Common myeloid progenitor, CD34-positive (primary cell): ENCODE results near the gene KRT36.

Experiments used
- CTCF ChIA-PET: fragments of 350-600 bp; sonication (Branson Sonifier 250); formaldehyde crosslinking; loops from one replicate; lab custom pipeline; 2021; ENCODE audit warnings: antibody characterized with exemption; lab: Charles Lee
- POLR2A ChIA-PET: fragments of 350-600 bp; sonication (Branson Sonifier 250); formaldehyde crosslinking; loops from one replicate; lab custom pipeline; 2021; ENCODE audit warnings: antibody characterized with exemption; lab: Charles Lee
- DNase-seq, 3 donors: peaks; one replicate each; pipeline versions ENCODE4 v3.0.0 to v3.0.0-alpha.2; 2013
- H3K27ac ChIP-seq, 2 experiments: 1 replicate in 1 of 2; 2 replicates in 1 of 2; pipeline ENCODE4 v1.7.0; 2013; ENCODE audit warnings: inconsistent platforms in 2 of 2, low read length in 2 of 2, mild to moderate bottlenecking in 2 of 2, low read depth in 1 of 2, moderate library complexity in 1 of 2; ENCODE audit not compliant: severe bottlenecking in 2 of 2, insufficient read depth in 1 of 2, poor library complexity in 1 of 2
- H3K27me3 ChIP-seq, 5 experiments: replicated peaks in 2 of 5; 1 replicate in 3 of 5; 2 replicates in 2 of 5; pipeline versions ENCODE4 v1.6.1 to v1.7.0; 2013; ENCODE audit warnings: low read length in 4 of 5, mild to moderate bottlenecking in 2 of 5, moderate library complexity in 2 of 5, inconsistent platforms in 1 of 5; ENCODE audit not compliant: insufficient read depth in 5 of 5, control insufficient read depth in 4 of 5
- H3K36me3 ChIP-seq, 4 experiments: 1 replicate in 2 of 4; 2 replicates in 2 of 4; pipeline versions ENCODE4 v1.6.1 to v1.7.0; 2013; ENCODE audit warnings: low read length in 3 of 4, control low read depth in 1 of 4, mild to moderate bottlenecking in 1 of 4; ENCODE audit not compliant: control insufficient read depth in 4 of 4, insufficient read depth in 4 of 4
- H3K4me1 ChIP-seq, 4 experiments: 1 replicate in 3 of 4; 2 replicates in 1 of 4; pipeline versions ENCODE4 v1.6.1 to v1.7.1; 2013; ENCODE audit warnings: low read length in 3 of 4, mild to moderate bottlenecking in 3 of 4, control low read depth in 1 of 4, inconsistent platforms in 1 of 4, moderate library complexity in 1 of 4; ENCODE audit not compliant: control insufficient read depth in 4 of 4, insufficient read depth in 4 of 4; ENCODE audit errors: control extremely low read depth in 1 of 4
- H3K4me3 ChIP-seq, 7 experiments: 1 replicate in 4 of 7; 2 replicates in 3 of 7; pipeline versions ENCODE4 v1.5.1 to v1.7.0; 2013; ENCODE audit warnings: mild to moderate bottlenecking in 7 of 7, low read length in 6 of 7, moderate library complexity in 6 of 7, inconsistent platforms in 2 of 7, low read depth in 2 of 7, control low read depth in 1 of 7; ENCODE audit not compliant: insufficient read depth in 4 of 7, control insufficient read depth in 1 of 7; ENCODE audit errors: extremely low read depth in 1 of 7
- H3K9me3 ChIP-seq, 5 experiments: 1 replicate in 4 of 5; 2 replicates in 1 of 5; pipeline versions ENCODE4 v1.6.1 to v1.7.1; 2013; ENCODE audit warnings: low read length in 4 of 5, mild to moderate bottlenecking in 2 of 5, inconsistent platforms in 1 of 5, low read depth in 1 of 5, moderate library complexity in 1 of 5; ENCODE audit not compliant: control insufficient read depth in 4 of 5, insufficient read depth in 2 of 5; ENCODE audit errors: control extremely low read depth in 1 of 5
- WGBS: methylation state at CpG from one replicate; pipeline ENCODE4 v1.1.5; 2013; ENCODE audit not compliant: insufficient coverage; 5-methylcytosine and 5-hydroxymethylcytosine counted together

Gene KRT36

DNA sequence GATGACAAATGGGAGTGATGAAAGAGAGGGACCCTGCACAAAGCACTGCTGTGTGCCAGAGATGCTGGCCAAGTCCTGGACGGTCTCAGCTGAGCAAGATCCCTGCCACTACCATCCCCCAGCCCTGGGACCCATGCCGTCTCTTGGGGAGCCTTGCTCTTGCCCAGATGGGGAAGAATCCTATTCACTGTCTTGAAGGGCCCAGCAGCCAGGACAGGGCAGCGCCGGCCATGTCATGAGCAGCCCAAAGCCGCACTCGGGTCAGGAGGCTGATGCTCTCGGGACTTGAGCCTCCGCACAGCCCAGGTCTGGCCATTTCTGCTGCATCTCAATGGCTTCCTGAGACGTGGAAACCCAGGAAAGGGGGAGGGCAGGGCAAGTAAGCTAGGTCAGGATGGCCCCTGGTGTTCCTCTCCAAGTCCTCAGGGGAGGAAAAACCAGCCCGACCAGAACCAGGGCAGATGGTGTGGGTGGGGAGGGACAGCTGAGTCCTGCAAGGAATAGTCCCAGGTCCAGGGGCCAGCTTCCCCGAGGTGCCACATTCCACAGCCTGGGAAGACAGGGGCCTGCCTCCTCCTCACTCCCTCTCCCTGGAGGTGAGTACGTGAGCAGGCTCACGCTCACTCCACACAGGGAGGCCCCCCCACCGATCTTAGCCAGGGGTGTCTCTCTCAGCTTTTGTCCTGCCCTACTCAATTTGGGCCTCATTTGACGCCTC lies 46.2 kb upstream of the KRT36 start:
- Histone ChIP-seq H3K27me3 (peaks cover under 1 to 47% (median 29%) of the 10 kb centered on the region in 5 experiments), H3K9me3 (no peaks in the 10 kb centered on the region), H3K36me3 (no peaks in the 10 kb centered on the region), H3K4me3 (no peak overlapping the region), H3K27ac (no peak overlapping the region), H3K4me1 (no peaks in the 10 kb centered on the region)
- WGBS, result 73% methylated on average over 12 of the region's 15 CpGs
- POLR2A ChIA-PET, result no interaction called here
- CTCF ChIA-PET, result interaction anchor here (0.8 to 2.8 kb wide), 3 partner anchors 8 to 44 kb away, joined by 3 to 9 read pairs (median 3); no protein-coding TSS in a partner anchor
- DNase-seq, result no peak

DNA sequence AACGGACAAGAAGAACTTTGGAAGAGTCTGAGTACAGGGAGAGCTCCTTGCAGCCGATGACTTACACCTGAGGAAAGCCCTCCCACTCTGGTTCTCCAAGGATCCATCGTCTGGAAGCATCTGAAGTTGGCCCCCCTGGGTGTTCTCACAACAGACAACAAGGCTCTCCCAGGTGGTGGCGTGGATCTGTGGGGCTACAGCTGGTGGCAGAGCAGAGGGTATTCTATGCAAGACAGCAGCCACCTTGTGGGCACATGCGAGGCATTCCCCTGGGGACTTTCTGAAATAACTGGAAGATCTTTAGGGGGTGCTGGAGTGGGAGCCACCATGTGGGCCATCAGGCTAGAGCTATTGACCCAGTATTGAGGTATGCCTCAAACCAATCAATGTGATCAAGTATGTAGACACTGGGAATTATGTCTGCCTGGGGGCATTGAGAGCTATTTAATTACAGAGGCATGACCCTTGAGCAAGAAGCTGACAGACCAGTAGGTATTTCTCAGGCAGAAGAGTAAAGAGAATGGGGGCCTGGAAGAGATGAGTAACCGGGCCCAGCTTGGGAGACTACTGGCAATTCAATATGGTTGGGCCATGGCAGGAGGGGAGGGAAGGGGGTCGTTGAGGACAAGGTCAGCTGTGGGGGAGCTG lies 45.3 kb upstream of the KRT36 start:
- no peak for DNase-seq
- WGBS, result 82% methylated on average over 6 of the region's 7 CpGs
- ChIA-PET CTCF (interaction anchor here (0.8 to 1.4 kb wide), 4 partner anchors 9 to 625 kb away, joined by 3 read pairs; no protein-coding TSS in a partner anchor), POLR2A (no interaction called here)
- Histone ChIP-seq H3K36me3 (no peaks in the 10 kb centered on the region), H3K9me3 (no peaks in the 10 kb centered on the region), H3K4me3 (no peak overlapping the region), H3K27ac (no peak overlapping the region), H3K4me1 (no peaks in the 10 kb centered on the region), H3K27me3 (peaks cover 5 to 56% (median 27%) of the 10 kb centered on the region in 5 experiments)

DNA sequence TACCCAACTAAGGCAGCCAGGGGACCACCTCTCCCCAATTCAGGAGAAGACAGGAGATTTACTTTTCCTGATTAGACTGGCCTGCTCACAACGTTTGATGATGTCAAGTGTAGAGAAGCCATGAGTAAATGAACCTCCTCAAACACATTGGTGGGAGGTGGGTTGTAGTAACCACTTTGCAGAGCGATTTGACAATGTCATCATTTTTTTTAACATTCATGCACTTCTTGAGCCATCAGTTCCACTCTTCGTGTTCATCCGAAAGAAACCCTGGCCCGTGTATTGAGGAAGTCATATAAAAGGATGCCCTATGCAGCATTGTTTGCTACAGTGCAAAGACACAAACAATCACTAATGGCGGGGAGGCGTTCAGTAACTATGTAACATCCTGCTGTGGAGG lies 43.9 kb upstream of the KRT36 start:
- Histone ChIP-seq H3K4me1 (no peaks in the 10 kb centered on the region), H3K4me3 (no peak overlapping the region), H3K36me3 (no peaks in the 10 kb centered on the region), H3K9me3 (no peaks in the 10 kb centered on the region), H3K27ac (no peak overlapping the region), H3K27me3 (peaks cover 6 to 71% (median 33%) of the 10 kb centered on the region in 5 experiments)
- CTCF ChIA-PET, result interaction anchor here (1.0 kb wide), 1 partner anchor 15 kb away, joined by 5 read pairs; no protein-coding TSS in a partner anchor
- no peak for DNase-seq
- POLR2A ChIA-PET, result no interaction called here
- WGBS, result 88% methylated on average over 3 of the region's 7 CpGs

DNA sequence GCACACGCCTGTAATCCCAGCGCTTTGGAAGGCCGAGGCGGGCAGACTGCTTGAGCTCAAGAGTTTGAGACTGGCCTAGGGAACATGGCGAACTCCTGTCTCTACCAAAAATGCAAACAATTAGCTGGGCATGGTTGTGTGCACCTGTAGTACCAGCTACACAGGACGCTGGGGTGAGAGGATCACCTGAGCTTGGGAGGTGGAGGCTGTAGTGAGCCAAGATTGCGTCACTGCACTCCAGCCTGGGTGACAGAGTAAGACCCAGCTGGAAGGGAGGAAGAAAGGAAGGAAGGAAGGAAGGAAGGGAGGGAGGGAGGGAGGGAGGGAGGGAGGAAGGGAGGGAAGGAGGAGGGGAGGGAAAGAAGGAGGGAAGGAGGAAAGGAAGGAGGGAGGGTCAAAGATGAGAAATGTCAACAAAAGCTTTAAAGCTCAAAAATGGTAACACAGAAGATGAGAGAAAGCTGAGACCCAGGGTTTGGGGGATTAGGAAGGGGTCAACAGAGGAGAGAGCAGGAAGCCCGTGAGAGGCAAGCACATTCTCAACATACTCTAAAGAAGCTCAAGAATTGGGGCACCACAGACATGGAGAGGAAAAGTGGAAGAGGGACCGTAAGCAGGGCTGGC lies 43.3 kb upstream of the KRT36 start:
- Histone ChIP-seq H3K36me3 (no peaks in the 10 kb centered on the region), H3K27ac (no peak overlapping the region), H3K9me3 (no peaks in the 10 kb centered on the region), H3K27me3 (peaks cover 6 to 76% (median 37%) of the 10 kb centered on the region in 5 experiments), H3K4me3 (no peak overlapping the region), H3K4me1 (peaks cover 0 to 4% (median 2%) of the 10 kb centered on the region in 4 experiments)
- no peak for DNase-seq
- POLR2A ChIA-PET, result no interaction called here
- CTCF ChIA-PET, result interaction anchor here (1.0 kb wide), 1 partner anchor 16 kb away, joined by 5 read pairs; no protein-coding TSS in a partner anchor
- WGBS, result 92% methylated on average over 7 of the region's 9 CpGs

DNA sequence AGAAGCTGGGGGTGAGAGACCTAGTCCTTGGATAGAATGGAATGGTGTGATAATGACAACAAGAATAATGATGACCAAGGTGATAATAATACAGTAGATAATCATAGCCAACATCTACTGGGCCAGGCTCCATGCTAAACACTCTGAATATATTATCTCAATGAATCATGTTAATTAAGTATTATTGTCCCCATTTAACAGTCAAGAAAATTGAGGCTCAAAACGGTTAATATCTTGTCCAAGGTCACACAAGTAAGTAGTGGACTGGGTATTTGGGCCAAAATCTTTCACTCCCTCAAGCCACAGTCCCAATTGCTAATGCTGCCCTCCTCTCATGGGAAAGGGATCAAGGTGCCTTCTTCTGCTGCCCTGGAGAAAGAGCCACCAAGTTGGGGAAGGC lies 42.3 kb upstream of the KRT36 start:
- no peak overlapping the region for H3K27ac ChIP-seq
- WGBS, result no CpG with 5 or more reads among the region's 1 CpG
- CTCF ChIA-PET, result interaction anchor here (1.5 kb wide), 1 partner anchor 10 kb away, joined by 3 read pairs; no protein-coding TSS in a partner anchor
- no peak overlapping the region for H3K4me3 ChIP-seq
- DNase-seq, result no peak
- no peaks in the 10 kb centered on the region for H3K36me3 ChIP-seq
- peaks cover 0 to 15% (median 9%) of the 10 kb centered on the region in 4 experiments for H3K4me1 ChIP-seq
- H3K9me3 ChIP-seq, result no peaks in the 10 kb centered on the region
- H3K27me3 ChIP-seq, result peaks cover 6 to 87% (median 42%) of the 10 kb centered on the region in 5 experiments
- POLR2A ChIA-PET, result no interaction called here

DNA sequence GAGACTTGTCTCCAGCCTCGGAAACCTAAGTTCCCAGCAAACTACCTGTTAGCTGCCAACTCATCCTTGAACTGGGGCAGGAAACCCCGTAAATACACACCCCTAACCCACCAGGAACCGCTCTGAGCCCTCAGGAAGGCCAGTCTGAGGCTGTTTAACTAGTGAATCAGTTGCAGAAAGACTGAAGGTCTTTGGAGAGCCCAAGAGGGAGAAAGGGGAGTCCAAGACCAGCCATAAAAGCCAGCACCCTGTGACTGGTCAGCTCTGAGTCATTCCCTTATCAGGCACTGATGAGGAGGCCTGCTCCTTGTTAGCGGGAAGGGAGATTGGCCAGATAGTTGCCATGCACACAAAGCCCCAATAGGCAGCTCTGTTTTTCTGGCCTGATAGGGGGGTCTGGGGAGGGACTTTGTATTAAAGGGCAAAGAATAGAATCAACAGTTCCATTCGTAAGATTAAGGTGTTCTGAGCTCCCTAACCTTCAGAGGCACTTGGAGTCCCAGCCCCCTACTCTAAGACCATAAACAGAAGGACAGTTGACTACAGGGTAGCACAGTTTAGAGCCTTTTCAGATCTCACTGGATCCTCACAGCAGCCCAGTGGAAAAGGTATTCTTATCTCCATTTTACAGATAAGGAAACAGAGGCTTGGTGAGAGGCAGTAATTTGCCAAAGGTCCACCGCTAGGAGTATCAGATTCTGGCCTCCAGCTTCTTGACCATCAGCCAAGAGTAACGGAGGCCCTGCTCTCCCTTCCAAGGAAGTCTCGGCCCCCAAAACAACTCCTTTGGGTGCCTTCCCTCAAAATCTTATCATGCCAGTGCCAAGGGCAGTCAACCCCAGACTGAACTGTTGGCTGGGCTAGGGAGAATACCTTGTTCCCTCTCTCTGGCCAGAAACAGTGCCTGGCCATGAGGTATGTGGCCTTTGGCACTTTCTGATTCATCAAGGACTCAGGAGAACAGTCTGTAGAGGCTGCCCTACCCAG lies 40.6 kb upstream of the KRT36 start:
- H3K4me3 ChIP-seq, result no peak overlapping the region
- peak in 2 of 3 donors; percentile 8 for DNase-seq

More for the DNA sequence above, 40.6 kb upstream of the KRT36 start:
- WGBS, result 95% methylated on average over 5 of the region's 8 CpGs
- H3K9me3 ChIP-seq, result no peaks in the 10 kb centered on the region
- peaks cover 6 to 88% (median 37%) of the 10 kb centered on the region in 5 experiments for H3K27me3 ChIP-seq
- H3K4me1 ChIP-seq, result peaks cover 0 to 15% (median 9%) of the 10 kb centered on the region in 4 experiments
- ChIA-PET CTCF (interaction anchor here (1.1 to 1.5 kb wide), 3 partner anchors 11 to 19 kb away, joined by 3 to 4 read pairs (median 3); no protein-coding TSS in a partner anchor), POLR2A (no interaction called here)
- H3K36me3 ChIP-seq, result no peaks in the 10 kb centered on the region
- peak overlapping the region in 1 of 2 experiments; percentile 72 for H3K27ac ChIP-seq
